ENCODE data around the gene FRK.
"Not testable (repeated sequence)": the region's sequence is repeated elsewhere in the genome, so short reads cannot be mapped to it uniquely, and the experiment has no call there.

The FRK gene

DNA sequence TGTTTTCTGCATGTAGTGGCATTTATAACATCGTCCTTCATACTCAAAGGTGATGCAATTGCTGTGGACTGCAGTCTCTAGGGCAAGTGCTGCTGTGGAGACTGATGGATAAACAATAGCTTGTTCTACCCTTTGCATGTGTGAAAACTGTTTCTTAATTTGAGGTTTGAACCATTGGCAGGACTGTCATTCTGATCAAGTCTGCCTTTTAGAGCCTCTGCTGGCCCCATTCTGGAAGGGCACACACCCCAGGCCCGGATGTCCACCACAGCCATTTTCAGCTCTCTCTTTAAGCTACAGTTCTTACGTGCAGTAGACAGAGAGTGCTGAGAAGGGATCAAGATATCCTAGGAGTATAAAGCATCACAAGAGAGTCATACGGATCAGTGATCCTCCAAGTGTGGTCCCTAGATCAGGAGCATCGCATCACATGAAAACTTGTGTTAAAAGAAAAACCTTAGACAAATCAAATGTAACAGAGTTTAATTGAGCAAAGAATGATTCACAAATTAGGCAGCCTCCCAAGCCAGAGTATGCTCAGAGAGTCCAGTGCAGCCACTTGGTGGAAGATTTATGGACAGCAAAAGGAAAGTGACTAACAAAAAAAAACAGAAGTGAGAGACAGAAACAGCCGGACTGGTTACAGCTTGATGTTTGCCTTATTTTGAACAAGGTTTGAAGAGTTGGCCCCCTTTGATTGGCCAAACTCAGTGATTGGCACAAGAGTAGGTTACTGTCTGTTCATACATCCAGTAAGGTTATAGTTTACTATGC, 52.0 kb downstream of the FRK start:
- DNase-seq (ENCODE audit: low read depth, low spot score) = no peak

DNA sequence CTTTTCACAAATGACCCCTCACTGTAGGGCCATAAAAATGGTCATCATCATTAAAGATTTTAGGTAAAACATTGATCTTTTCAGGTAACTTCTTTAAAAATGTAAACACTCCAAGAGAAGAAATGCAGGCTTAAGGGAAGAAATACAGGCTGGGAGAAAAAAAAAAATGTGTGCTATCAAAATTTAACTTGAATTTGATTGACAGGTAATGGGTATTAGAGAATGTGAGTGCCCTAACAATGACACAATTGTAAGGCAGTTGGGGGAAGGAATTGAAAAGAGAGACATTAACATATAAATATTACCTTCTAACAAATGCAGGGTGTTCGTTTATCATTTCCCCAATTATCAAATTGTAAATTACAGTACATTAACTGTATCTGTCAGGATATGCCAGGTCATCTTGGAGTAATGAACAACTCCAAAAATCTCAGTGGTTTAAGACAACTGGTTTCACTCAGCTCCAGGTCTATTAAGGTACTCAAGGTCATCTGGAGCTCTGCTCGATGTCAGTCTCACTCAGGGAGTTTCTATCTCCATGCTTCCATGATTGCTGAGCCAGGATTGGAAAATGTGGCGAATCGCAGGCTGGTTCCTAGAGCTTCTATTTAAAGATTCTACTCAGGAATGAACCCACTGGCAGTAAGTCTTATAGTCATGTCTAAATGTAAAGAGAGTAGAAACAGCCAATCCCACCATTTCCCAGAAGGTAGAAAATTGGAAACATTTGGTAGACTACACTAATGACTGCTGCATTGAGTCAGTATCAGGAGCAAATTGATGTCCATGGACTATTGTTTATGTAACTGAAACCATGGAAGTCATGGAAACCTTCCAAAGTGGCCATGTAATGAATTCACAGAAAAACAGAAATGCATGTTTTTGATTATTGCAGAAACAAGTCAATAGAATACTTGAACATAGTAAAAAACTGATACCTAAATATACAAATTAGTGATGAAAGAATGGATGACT, 55.6 kb downstream of the FRK start:
- DNase-seq (ENCODE audit: low read depth, low spot score) = no peak

DNA sequence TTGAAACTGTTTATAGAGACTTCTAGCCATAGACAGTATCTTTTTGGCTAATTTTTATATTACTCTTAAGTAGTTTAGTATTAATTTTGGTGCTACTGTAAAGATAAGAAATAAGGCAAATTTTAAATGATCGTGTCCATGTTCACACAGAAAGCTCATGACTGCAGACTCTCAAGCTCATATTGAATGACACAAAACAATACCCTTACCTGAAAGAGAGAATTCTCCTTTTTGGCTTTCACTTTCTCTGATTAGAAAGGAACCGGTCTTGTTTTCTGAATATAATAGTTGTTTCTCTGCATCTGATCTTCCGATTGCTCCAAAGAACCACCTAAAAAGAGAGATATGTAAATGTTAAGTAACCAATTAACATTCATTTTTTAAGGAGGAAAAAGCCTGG, 57.0 kb downstream of the FRK start:
- DNase-seq (ENCODE audit: low read depth, low spot score) = no peak

DNA sequence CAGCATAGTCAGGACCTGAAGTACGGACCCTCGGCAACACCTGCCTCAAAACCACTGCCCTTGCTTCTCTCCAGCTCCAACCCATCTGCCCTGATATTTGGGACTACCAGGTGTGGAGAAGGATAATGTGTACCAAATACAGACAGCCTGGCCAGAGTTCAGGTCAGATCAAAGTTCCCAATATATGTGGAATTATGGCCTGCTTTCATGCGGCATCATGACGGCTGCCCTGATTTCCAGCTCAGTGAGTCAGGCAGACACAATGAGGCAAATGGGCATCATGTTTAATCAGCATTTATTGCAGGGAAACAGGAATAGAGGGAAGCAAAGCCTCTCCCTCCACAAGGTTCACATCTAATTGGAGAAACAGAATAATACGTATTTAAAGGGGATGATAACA, 57.9 kb downstream of the FRK start:
- no peak for DNase-seq (ENCODE audit: low read depth, low spot score)

DNA sequence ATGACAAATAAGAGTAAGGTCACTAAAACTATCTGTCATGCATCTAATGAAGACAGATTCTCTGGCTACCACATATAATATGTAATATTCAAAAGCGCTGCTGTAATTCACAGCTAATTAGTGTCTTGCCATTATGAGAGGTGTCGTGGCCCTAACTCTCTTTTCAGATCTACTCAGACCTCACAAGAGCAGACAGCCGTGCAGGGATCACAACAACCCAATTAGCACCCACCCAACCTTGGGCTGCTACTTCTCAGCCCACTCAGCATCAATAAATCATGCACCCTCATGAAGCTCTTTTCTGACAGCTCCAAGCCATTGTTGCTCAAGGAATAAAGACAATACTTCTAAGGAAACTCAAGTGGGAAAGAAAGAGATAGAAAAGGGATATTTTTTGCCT, 61.5 kb downstream of the FRK start:
- no peak for DNase-seq (ENCODE audit: low read depth, low spot score)

DNA sequence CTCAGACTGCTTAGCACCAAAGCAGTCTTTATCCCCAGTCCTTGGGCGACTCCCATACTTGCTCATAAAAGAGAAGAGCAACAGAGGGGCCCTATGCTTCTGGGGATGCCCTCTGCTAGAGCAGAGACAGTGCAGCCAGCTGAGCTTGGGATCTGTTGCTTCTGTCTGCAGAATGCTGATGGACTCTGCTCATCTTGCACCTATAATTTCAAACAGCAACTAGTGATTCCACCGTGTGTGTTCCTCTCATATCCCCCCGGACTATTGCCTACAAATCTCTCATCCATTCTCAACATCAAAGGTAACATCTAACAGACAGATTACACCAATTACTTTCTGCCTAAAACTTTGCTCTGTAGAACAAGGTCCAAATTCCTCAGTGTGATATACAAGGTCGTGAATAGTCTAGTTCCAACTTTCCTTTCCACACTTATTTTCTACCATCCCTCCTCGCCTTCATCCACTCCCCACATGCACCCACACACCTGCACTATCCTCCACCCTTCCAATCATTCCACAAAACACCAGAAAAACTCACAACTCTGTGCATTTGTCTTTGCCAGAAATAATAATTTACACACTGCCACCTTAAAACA, 62.6 kb downstream of the FRK start:
- DNase-seq (ENCODE audit: low read depth, low spot score) = no peak

DNA sequence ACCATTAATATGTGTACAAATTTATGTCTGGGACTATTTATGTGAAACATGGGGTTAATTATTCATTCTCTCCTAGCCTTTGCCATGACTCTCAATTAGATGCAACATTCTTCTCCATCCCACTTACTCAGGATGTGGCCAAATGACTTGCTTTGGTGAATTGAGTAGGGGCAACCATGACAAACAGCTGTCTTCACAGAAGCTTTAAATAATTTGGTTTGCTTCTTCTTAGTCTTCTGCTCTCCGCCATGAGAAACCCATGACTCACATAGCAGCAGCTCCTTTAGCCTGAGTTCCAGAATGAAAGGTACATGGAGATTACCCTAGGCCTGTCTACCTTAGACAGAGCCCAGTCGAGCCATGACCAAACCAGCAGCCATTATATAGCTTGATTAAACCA, 74.7 kb downstream of the FRK start:
- no peak for DNase-seq (ENCODE audit: low read depth, low spot score)

DNA sequence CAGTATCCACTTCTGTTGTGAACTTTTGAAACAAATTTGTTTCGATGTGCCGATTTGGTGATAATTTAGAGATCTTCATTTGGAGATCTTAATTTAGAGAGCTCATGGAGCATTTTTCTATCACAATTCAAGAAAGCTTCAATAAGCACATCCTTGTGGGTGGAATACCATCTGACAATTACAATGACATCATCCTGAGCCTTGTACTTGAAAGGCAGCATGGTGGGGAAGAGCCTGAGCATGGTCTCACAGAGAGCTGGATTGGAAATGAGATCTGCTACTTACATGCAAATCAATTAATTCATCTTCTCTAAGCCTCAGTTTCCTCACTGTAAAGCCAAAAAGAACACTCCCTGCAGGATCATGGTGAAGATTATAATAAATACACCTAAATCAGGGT, 75.9 kb downstream of the FRK start:
- DNase-seq (ENCODE audit: low read depth, low spot score) = no peak

DNA sequence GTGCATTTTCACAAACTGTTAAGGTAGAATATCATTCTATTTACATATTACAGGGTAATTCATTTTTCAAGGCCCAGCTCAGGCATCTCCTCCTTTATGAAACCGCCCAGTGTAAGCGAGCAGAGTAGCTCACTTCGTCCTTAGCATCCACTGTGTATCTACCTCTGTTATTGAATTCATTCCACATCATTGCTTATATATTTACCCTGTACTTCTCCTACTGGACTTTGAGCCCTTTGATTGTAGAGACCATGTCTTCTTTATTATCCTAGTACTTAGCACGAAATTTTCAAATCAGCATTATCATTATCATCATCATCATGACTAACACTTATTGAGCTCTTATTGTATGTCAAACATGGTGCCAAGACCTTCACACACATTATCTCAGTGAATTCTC, 76.7 kb downstream of the FRK start:
- no peak for DNase-seq (ENCODE audit: low read depth, low spot score)

DNA sequence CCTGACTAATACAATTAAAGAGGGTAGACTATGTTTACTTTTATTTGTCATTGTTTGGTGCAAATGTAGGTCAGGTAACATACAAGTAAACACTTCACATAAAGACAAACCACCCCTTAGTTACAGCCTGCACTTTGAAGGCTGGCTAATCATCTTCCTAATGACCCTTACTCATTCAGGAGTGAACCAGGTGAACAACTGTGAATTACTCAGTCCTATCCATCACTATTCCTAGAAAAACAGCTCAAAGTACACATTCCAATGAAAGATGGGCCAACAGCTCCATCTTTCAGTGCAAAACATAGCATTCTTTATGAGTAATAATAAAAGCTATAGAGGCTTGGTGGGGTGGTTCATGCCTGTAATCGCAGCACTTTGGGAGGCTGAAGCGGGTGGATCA, 78.2 kb downstream of the FRK start:
- DNase-seq (ENCODE audit: low read depth, low spot score) = no peak

DNA sequence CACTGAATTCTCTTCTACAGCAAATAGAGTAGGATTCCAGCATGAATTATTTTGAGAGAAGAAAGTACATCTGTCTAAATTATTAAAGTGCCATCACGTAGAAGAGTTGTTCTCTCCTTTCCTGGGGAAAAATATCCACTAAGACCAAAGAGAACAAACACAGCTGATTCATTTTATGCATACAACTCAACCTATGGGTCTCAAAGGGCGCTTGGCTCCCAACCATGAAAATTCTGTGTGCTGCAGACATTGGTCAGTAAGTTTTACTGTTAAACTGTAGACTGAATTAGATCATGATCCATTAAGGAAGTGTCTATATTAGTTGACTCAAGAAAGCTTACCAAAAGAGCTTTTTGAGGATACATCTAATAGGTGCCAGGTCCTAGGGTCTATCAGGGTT, 83.5 kb downstream of the FRK start:
- no peak for DNase-seq (ENCODE audit: low read depth, low spot score)

DNA sequence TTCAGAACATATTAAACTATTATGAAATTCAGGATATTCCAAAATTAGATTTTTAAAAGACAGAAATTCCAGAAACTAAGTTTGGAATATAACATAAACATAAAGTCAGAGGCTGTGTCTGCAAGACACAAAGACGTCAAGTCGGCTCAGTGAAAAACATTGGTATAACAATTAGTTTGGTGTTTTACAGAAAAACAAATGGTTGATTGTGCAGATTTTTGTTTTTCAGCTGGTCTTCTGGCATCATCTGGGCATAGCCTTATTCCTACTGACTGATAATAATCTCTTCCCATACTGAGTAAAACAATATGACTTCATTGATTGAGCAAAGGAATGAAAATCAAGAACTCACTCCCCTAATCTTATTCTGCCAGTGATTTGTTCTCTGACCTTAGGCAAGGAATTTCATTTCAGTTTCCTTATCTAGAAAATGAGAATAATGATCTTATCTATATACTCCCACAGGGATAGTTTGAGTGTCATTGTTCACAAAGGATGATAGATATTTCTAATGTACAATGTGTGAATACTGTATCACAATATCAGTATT, 84.3 kb downstream of the FRK start:
- no peak for DNase-seq (ENCODE audit: low read depth, low spot score)

DNA sequence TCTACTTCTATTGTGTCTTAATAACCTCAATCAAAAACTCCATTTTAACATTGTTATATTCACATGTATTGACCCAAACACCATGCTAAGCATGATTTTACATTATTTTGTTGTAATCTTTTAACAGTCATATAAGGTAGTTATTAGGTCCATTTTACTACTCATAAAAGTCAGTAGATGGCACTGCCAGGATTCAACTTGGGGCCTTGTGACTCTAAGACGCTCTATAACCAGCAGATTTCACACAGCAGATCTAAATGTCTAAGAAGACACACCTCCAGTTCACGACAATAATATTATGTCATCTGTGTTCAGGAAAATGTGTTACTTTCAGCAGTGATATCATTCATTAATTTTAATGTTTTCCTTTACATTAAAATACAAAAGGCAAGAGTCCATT, 88.0 kb downstream of the FRK start:
- DNase-seq (ENCODE audit: low read depth, low spot score) = no peak

DNA sequence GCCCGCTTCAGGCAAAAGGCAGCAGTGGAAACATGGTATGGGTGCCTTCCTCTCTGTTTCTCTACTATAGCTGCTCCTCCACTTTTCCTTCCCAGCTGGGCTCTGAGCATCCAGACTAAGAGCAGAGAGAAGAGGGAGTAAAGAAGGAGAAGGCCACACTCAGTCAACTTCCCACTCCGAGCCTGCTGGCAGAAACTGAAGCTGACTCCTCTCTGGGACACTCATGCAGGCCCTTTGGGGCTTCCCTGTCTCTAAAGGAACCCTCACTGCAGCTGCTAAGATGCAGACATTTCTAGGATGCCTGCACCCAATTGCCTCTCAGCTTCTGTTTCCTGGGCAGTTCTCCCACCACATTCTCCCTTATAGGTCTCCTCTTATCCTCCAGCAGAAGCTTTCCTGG, 88.9 kb downstream of the FRK start:
- no peak for DNase-seq (ENCODE audit: low read depth, low spot score)

DNA sequence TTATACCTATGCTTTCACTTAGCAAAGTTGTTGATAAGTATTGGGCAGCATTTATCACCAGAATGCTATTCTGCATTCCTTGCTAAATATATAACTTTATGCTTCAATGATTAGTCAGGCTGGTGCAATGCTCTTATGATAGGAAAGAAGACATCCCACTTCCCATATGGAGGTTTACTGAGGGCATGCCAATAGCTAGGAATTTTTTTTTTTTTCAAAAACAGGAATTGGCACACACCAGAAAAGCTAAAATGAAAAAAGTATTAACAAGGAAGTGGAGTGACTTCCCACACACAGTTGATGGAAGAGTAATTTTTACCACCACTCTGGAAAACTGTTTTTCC, 90.8 kb downstream of the FRK start:
- DNase-seq (ENCODE audit: low read depth, low spot score) = no peak

DNA sequence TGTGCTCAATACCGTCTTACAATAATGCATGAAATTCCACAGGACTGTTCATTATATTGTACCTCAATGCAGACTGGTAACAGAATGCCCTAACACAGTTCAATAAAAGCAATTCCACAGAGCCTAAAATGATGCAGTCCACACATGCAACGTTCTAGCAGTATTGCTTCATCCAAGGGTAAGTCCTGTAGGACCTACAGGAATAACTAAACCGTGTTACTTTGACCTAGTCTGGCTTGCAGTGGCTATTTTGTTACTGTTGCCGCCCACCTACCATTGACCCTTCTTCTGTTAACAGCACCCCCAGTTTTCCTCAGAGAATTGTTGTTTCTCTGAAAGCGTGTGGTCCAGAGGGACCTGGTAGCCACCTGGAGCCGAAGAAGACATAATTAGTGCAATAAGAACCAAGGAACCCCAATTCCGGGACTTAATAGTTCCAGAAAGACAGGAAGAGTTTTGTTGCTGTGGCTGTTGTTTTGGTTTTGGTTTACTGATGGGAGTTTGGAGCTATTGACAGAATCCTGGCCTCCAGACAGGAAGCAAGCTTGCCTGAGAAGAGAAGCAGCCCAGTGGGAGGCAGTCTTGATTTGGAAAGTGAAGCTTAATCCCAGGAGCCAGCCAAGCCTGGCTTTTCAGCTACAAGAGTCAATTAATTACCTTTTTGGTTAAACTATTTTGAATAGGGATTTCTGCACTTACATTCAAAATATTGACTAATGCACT, 91.3 kb downstream of the FRK start:
- no peak for DNase-seq (ENCODE audit: low read depth, low spot score)

DNA sequence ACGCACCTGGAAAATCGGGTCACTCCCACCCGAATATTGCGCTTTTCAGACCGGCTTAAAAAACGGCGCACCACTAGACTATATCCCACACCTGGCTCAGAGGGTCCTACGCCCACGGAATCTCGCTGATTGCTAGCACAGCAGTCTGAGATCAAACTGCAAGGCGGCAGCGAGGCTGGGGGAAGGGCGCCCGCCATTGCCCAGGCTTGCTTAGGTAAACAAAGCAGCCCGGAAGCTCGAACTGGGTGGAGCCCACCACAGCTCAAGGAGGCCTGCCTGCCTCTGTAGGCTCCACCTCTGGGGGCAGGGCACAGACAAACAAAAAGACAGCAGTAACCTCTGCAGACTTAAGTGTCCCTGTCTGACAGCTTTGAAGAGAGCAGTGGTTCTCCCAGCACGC, 100.4 kb downstream of the FRK start:
- not testable (repeated sequence) for DNase-seq (ENCODE audit: low read depth, low spot score)

DNA sequence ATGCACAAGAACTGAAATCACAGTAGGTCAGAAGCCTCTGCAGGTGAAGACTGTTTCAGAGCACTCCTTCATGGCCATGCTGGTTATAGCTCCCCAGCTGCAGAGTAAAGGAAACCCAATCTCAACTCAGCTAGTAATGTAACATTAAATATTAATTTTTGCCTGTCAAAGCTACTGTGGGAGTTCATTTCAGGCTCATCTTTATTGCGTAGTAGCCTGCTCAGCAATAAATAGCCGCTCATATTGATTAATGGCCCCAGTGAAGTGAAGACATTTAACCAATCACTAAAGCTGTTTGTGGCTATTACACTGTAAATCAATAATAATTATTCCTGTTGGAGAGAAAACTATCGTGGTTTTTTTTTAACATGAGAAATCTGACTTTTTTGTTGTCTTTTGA, 101.7 kb downstream of the FRK start:
- DNase-seq (ENCODE audit: low read depth, low spot score) = no peak

DNA sequence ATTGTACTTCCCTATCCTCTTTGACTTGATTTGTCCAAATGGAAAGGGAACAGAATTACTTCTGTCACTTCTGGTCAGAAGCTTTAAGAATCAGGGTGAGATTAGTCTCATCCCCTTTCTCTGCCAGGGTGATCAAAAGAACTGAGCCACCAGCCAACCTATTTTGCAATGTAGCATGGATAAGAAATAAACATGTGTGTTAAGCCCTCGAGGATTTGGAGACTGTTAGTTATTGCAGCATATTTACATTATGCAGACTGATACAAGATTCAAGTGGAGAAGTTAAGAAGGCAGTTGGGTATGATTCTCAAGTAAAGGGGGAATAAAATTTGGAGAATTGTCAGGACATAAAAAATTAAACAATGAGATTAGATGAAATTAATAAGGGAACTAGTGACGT, 106.0 kb downstream of the FRK start:
- no peak for DNase-seq (ENCODE audit: low read depth, low spot score)

DNA sequence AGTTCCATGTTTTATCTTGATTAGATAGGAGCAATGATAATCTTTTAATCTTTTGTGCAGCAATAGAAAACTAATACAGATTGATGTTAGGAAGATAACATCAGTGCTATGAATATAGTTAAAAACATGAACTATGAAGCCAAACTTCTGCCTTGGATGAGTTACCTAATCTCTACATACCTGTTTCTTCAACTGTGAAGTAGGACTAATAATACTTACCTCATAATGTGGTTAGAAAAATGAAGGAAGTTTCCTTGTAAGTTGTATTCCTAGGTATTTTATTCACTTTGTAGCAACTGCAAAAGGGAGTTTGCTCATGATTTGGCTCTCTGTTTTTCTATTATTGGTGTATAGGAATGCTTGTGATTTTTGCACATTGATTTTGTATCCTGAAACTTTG, 111.9 kb downstream of the FRK start:
- no peak for DNase-seq (ENCODE audit: low read depth, low spot score)

DNA sequence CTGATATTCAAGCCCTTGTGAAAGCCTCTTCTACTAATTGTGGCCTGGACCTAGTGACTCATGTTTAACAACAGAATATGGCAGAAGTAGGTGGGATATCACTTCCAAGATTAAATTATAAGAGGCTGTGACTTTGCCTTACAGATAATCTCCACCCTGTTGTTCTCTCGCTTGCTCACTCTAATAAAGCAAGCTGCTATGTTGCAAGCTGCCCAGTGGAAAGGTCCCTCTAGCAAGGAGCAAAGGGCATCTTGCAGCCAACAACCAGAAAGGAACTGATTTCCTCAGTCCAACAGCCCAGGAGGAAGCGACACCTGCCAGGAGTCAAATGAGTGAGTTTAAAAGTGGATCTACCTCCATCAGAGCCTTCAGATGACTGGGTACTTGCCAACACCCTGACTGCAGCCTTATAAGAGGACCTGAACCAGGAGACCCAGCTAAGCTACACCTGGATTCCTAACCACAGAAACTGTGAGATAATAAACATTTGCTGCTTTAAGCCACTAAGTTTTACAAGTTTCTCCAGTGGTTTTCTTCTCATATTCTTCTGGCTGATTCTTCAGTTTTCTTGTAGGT, 112.6 kb downstream of the FRK start:
- DNase-seq (ENCODE audit: low read depth, low spot score) = no peak
